Measurements from ENCODE around the gene TATDN3.
"Not testable (repeated sequence)": the region's sequence is repeated elsewhere in the genome, so short reads cannot be mapped to it uniquely, and the experiment has no call there.

Gene TATDN3

GRCh38 chr1:212777151-212777550, 14.5 kb upstream of the TATDN3 start:
- no peak for TF ChIP-seq CTCF (IDR thresholded peaks at IDR 0.05; ENCODE audit: low read length, missing control alignments)
- no peak for DNase-seq (ENCODE audit: low read depth)
- no peak overlapping the region for H3K4me3 ChIP-seq (replicated peaks; ENCODE audit: low read depth, low read length)

- H3K4me3 ChIP-seq (replicated peaks; ENCODE audit: low read depth, low read length); DNase-seq (ENCODE audit: low read depth): not testable (repeated sequence)
These were observed 12.6 kb upstream of the TATDN3 start for GRCh38 chr1:212779086-212779485.

- no peak overlapping the region for H3K4me3 ChIP-seq (replicated peaks; ENCODE audit: low read depth, low read length)
- TF ChIP-seq CTCF (IDR thresholded peaks at IDR 0.05; ENCODE audit: low read length, missing control alignments), result no peak
- no peak for DNase-seq (ENCODE audit: low read depth)
These were observed 10.9 kb upstream of the TATDN3 start for GRCh38 chr1:212780759-212781158.

DNA sequence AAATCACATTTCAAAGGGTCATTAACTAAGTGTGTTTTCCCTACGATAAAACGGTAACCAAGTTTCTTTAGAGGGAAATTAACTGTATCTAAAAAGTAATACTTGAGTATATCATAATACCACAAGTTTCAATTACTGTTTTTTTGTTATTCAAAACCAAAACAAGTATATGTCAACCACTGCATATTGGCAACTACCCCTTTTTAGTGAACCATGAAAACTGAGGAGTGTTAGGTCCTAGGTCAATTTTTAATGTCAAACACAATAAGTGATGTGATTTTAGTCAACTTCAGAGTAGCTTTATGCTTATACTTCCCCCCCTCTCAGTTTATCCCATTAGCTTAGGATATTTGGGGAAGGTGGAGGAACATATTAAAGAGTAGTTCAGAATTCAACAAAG, 10.5 kb upstream of the TATDN3 start:
- H3K4me3 ChIP-seq (replicated peaks; ENCODE audit: low read depth, low read length), result no peak overlapping the region
- no peak for TF ChIP-seq CTCF (IDR thresholded peaks at IDR 0.05; ENCODE audit: low read length, missing control alignments)
- DNase-seq (ENCODE audit: low read depth), result no peak

- peak; percentile 69 for DNase-seq (ENCODE audit: low read depth)
- no peak overlapping the region for H3K4me3 ChIP-seq (replicated peaks; ENCODE audit: low read depth, low read length)
- TF ChIP-seq CTCF (IDR thresholded peaks at IDR 0.05; ENCODE audit: low read length, missing control alignments), result peak; percentile 55
These were observed 9.1 kb upstream of the TATDN3 start for GRCh38 chr1:212782422-212783154.

DNA sequence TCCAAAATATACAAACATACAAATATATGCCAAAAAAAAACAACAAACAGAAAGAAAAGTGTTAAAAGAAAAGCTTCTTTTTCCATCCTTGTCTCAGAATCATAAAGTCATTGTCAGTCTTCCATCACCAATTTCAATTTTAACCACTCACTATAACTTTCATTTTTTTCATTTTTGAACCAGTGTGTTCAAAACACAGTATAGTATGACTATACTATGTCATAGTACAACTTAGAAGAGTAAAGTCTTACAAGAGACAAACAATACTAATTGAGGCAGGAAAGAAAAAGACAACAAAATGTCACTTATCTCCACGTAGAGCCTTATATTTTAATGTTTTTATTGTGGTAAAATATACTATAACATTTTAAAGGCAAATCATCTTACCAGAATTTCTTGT, 7.7 kb upstream of the TATDN3 start:
- no peak overlapping the region for H3K4me3 ChIP-seq (replicated peaks; ENCODE audit: low read depth, low read length)
- TF ChIP-seq CTCF (IDR thresholded peaks at IDR 0.05; ENCODE audit: low read length, missing control alignments), result no peak
- no peak for DNase-seq (ENCODE audit: low read depth)

GRCh38 chr1:212785871-212786270, 5.8 kb upstream of the TATDN3 start:
- no peak overlapping the region for H3K4me3 ChIP-seq (replicated peaks; ENCODE audit: low read depth, low read length)
- no peak for DNase-seq (ENCODE audit: low read depth)
- no peak for TF ChIP-seq CTCF (IDR thresholded peaks at IDR 0.05; ENCODE audit: low read length, missing control alignments)
